GM23338 (cell line): ENCODE data around the gene TRIM71. TPM values are rescaled to one million over a fixed set of nuclear protein-coding genes. Genes with fewer than 3 reads are reported as not detected.

Experiments used
- ATAC-seq: fragments of 200-7000 bp; cut with Tn5 transposase; 3 replicates; pipeline ENCODE4 v1.9.1; 2020
- DNase-seq: peaks from one replicate; pipeline ENCODE4 v3.0.0-alpha.2; 2015; ENCODE audit warnings: low spot score
- H2AFZ ChIP-seq: fragments of 200-600 bp; sonication (generic); 2 replicates; pipeline ENCODE4 v1.8.0; 2016; ENCODE audit warnings: antibody characterized with exemption, mild to moderate bottlenecking, moderate library complexity
- H3F3A ChIP-seq: fragments of 200-600 bp; sonication (generic); replicated peaks from 2 replicates; pipeline ENCODE4 v1.8.0; 2017; ENCODE audit warnings: antibody characterized with exemption, mixed run types, low read depth
- H3K27ac ChIP-seq: fragments of 200-600 bp; sonication (generic); 2 replicates; pipeline ENCODE4 v1.6.1; 2016; ENCODE audit warnings: low read depth
- H3K27me3 ChIP-seq: fragments of 200-600 bp; sonication (generic); 2 replicates; pipeline ENCODE4 v1.8.0; 2016; ENCODE audit warnings: mild to moderate bottlenecking, mixed run types, moderate library complexity; ENCODE audit not compliant: insufficient read depth
- H3K36me3 ChIP-seq: fragments of 200-600 bp; sonication (generic); 2 replicates; pipeline ENCODE4 v1.8.0; 2016; ENCODE audit warnings: mild to moderate bottlenecking; ENCODE audit not compliant: insufficient read depth
- H3K4me1 ChIP-seq: fragments of 200-600 bp; sonication (generic); 2 replicates; pipeline ENCODE4 v1.8.0; 2016; ENCODE audit warnings: mild to moderate bottlenecking, moderate library complexity; ENCODE audit not compliant: insufficient read depth
- H3K4me2 ChIP-seq: fragments of 200-600 bp; sonication (generic); 2 replicates; pipeline ENCODE4 v1.7.1; 2017; ENCODE audit warnings: mixed run types
- H3K4me3 ChIP-seq: fragments of 200-600 bp; sonication (generic); 2 replicates; pipeline ENCODE4 v1.6.1; 2016; ENCODE audit warnings: mixed run types
- H3K79me2 ChIP-seq: fragments of 200-600 bp; sonication (generic); replicated peaks from 2 replicates; pipeline ENCODE4 v1.8.0; 2017; ENCODE audit warnings: mild to moderate bottlenecking; ENCODE audit not compliant: insufficient read depth
- H3K9me2 ChIP-seq: fragments of 200-600 bp; sonication (generic); 2 replicates; pipeline ENCODE4 v1.8.0; 2017; ENCODE audit not compliant: insufficient read depth
- H4K20me1 ChIP-seq: fragments of 200-600 bp; sonication (generic); replicated peaks from 2 replicates; pipeline ENCODE4 v1.8.0; 2017; ENCODE audit warnings: mild to moderate bottlenecking; ENCODE audit not compliant: insufficient read depth
- H3K27ac Mint-ChIP-seq: 2 replicates; pipeline ENCODE4 v1.8.0; 2020; ENCODE audit warnings: inconsistent platforms, mild to moderate bottlenecking, moderate library complexity, mixed read lengths
- H3K27me3 Mint-ChIP-seq: 3 replicates; pipeline ENCODE4 v1.8.0; 2022; ENCODE audit warnings: low read depth, mild to moderate bottlenecking, moderate library complexity, mixed read lengths, inconsistent platforms; ENCODE audit not compliant: insufficient read depth, poor library complexity
- H3K36me3 Mint-ChIP-seq: 3 replicates; pipeline ENCODE4 v1.8.0; 2021; ENCODE audit warnings: low read depth, mild to moderate bottlenecking, inconsistent platforms, moderate library complexity, mixed read lengths
- H3K4me1 Mint-ChIP-seq: 3 replicates; pipeline ENCODE4 v1.8.0; 2020; ENCODE audit warnings: mild to moderate bottlenecking, inconsistent platforms, mixed read lengths
- H3K4me3 Mint-ChIP-seq: 3 replicates; pipeline ENCODE4 v1.8.0; 2021; ENCODE audit warnings: moderate library complexity, mild to moderate bottlenecking, inconsistent platforms, mixed read lengths
- H3K9me3 Mint-ChIP-seq: 3 replicates; pipeline ENCODE4 v1.8.0; 2020; ENCODE audit warnings: moderate library complexity, mild to moderate bottlenecking, inconsistent platforms, mixed read lengths
- CREB1 ChIP-seq: fragments of 250-450 bp; sonication (Bioruptor Pico); IDR thresholded peaks from 2 replicates; pipeline ENCODE4 v1.5.0; 2020; ENCODE audit warnings: low read depth, mild to moderate bottlenecking, moderate library complexity
- EZH2 ChIP-seq: fragments of 200-600 bp; sonication (generic); IDR thresholded peaks from one replicate; pipeline ENCODE4 v1.8.0; 2017; ENCODE audit warnings: antibody characterized with exemption, mild to moderate bottlenecking, low read depth; ENCODE audit not compliant: unreplicated experiment
- NANOG ChIP-seq: IDR thresholded peaks from 2 replicates; pipeline ENCODE4 v1.6.1; 2016; ENCODE audit warnings: antibody characterized with exemption, borderline replicate concordance
- POLR2AphosphoS5 ChIP-seq: IDR thresholded peaks from 2 replicates; pipeline ENCODE4 v1.6.1; 2016; ENCODE audit warnings: antibody characterized with exemption, low read depth
- STAT1 ChIP-seq: IDR thresholded peaks from one replicate; pipeline ENCODE4 v1.6.1; 2016; ENCODE audit warnings: antibody characterized with exemption; ENCODE audit not compliant: unreplicated experiment
- ZNF331 ChIP-seq: fragments of 250-450 bp; sonication (Bioruptor Pico); IDR thresholded peaks from 2 replicates; pipeline ENCODE4 v1.5.0; 2020; ENCODE audit warnings: low read depth, mild to moderate bottlenecking, moderate library complexity
- long read RNA-seq: library from polyadenylated mRNA; unstranded; transcript quantifications from one replicate; pipeline ENCODE4 v2.0.0, GENCODE V29; 2020; ENCODE audit not compliant: unreplicated experiment
- polyA plus RNA-seq: library from polyadenylated mRNA; unstranded; fragments of >200 nt; fragmentation: Nextera tagmentation; extraction: Ambion mirVana; gene quantifications from 2 replicates; pipeline ENCODE4 v1.2.1, GENCODE V29; 2016
- total RNA-seq: library from RNA; depleted of rRNA; stranded (reverse); fragments of >200 nt; shearing (Covaris generic); gene quantifications from 2 replicates; pipeline ENCODE4 v1.2.3, GENCODE V29; 2014; rRNA removed
- TF ChIP-seq, protein P1 (sequence below): IDR thresholded peaks from one replicate; pipeline ENCODE4 v1.6.1; 2018; ENCODE audit warnings: antibody characterized with exemption; ENCODE audit not compliant: unreplicated experiment
- TF ChIP-seq, protein P2 (sequence below), 2 experiments: fragments of 200-600 bp in 1 of 2; sonication (generic) in 1 of 2; conservative IDR thresholded peaks; 2 replicates each; pipeline versions ENCODE4 v1.5.1 to v1.6.1; 2016 to 2017; ENCODE audit warnings: antibody characterized with exemption in 2 of 2, low read depth in 2 of 2, mild to moderate bottlenecking in 2 of 2, moderate library complexity in 1 of 2

The TRIM71 gene
- total RNA-seq (318 and 346 TPM in 2 replicates), polyA plus RNA-seq (71.2 and 71.5 TPM in 2 replicates)
- long read RNA-seq, full-length matches to known transcripts, result 16 of 34 reads
- long read RNA-seq, partial matches to known transcripts, result 7 of 34 reads
- long read RNA-seq, other reads (novel, unspliced or antisense), result 11 of 34 reads

DNA sequence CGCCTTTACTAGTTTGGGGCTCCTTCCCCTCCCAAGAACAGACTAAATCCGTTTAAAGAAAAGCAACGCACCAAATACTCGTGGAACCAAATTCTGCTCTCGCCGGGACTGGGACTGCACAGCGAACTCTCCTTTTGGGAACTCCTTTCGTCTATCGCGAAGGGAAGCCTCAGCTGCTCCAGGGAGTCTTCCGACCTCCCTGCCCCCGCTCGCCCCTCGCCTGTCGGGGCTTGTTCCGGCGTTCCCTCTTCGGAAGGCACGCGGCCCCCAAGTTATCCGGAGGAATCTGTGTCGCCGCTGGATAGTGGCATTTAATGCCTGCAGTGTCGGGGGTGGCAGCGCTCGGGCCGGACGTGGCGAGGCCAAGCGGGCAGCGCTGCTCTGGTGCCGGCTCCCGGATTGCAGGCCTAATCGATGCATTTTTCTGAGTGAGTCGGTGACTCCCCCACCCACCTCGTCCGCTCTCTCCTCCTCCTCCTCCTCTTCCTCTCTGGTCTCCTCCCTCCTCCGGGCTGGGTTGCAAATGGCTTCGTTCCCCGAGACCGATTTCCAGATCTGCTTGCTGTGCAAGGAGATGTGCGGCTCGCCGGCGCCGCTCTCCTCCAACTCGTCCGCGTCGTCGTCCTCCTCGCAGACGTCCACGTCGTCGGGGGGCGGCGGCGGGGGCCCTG lies at the start of gene TRIM71:
TRIM71 (plus strand) TSS at position 440 of the 671 bp plus-strand sequence; CDS start at position 524, 84 bp downstream.
- peaks cover 40% of the 10 kb centered on the region for H3K27me3 Mint-ChIP-seq
- DNase-seq (no peak), ATAC-seq (no peak)
- TF ChIP-seq ZNF331 (CRISPR knock-in tag), result no peak
- no peak for TF ChIP-seq EZH2
- peak; percentile 25; the same call in 1 of the 2 replicates for TF ChIP-seq POLR2AphosphoS5
- H3K27me3 ChIP-seq, result no peaks in the 10 kb centered on the region
- peaks cover 20% of the 10 kb centered on the region for H3F3A ChIP-seq
- peak within 1 kb of the TSS; percentile 89 for H3K4me2 ChIP-seq
- H3K27ac ChIP-seq, result peak within 1 kb of the TSS; percentile 99
- H3K4me1 Mint-ChIP-seq, result peaks cover 30% of the 10 kb centered on the region
- H3K4me3 Mint-ChIP-seq, result peak within 1 kb of the TSS; percentile 99
- peaks cover 36% of the 10 kb centered on the region for H4K20me1 ChIP-seq
- peaks cover 26% of the 10 kb centered on the region for H3K36me3 ChIP-seq
- H2AFZ ChIP-seq, result no peak within 1 kb of the TSS
- H3K4me1 ChIP-seq, result peaks cover 36% of the 10 kb centered on the region
- peaks cover 74% of the 10 kb centered on the region for H3K36me3 Mint-ChIP-seq
- H3K27ac Mint-ChIP-seq, result peak within 1 kb of the TSS; percentile 99
- peaks cover 96% of the 10 kb centered on the region for H3K79me2 ChIP-seq
- H3K9me2 ChIP-seq, result no peaks in the 10 kb centered on the region
- H3K4me3 ChIP-seq, result peak within 1 kb of the TSS; percentile 100
- peaks cover 19% of the 10 kb centered on the region for H3K9me3 Mint-ChIP-seq

DNA sequence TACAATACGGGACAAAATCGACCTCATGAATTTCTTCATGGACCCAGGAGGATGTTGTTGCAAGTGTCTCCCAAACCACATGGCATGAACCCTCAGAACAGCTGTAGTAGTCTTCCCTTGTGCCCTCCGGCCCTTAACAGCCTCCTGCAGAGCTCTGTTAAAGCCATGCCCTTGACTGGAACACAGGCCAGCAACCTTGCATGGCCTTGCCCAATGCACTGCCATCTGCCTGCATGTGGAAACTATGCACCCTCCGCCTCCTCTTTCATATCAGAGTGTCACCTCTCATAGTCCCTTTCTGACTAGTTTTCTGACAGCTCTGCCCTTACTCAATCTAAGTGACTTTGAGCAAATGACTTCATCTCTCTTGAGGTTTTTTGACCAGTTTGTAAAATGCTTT lies 39.4 kb upstream of the TRIM71 start:
- H3K4me1 ChIP-seq, result peaks cover 43% of the 10 kb centered on the region
- H3K4me3 Mint-ChIP-seq, result no peak overlapping the region
- no peaks in the 10 kb centered on the region for H3K27me3 ChIP-seq
- H3K4me1 Mint-ChIP-seq, result peaks cover 61% of the 10 kb centered on the region
- peak overlapping the region; percentile 99; the same call in 1 of the 2 replicates for H3K27ac ChIP-seq
- H3F3A ChIP-seq, result peaks cover 35% of the 10 kb centered on the region
- no peak overlapping the region for H3K4me2 ChIP-seq
- H3K27me3 Mint-ChIP-seq, result peaks cover 22% of the 10 kb centered on the region
- H3K9me3 Mint-ChIP-seq, result no peaks in the 10 kb centered on the region; the same call in 2 of the 3 replicates
- no peak for DNase-seq
- peak overlapping the region; percentile 10; the same call in 1 of the 2 replicates for H3K27ac Mint-ChIP-seq
- no peak overlapping the region for H3K4me3 ChIP-seq
- H3K79me2 ChIP-seq, result peaks cover 31% of the 10 kb centered on the region
- no peaks in the 10 kb centered on the region; the same call in 1 of the 2 replicates for H3K9me2 ChIP-seq
- no peak for ATAC-seq
- H3K36me3 Mint-ChIP-seq, result peaks cover 31% of the 10 kb centered on the region
- TF ChIP-seq CREB1 (CRISPR knock-in tag) (no peak), STAT1 (no peak), NANOG (no peak), EZH2 (no peak), ZNF331 (CRISPR knock-in tag) (0 out of 2 replicates have a peak, but pooled peaks have one; percentile 8)
- TF ChIP-seq, protein P1, sequence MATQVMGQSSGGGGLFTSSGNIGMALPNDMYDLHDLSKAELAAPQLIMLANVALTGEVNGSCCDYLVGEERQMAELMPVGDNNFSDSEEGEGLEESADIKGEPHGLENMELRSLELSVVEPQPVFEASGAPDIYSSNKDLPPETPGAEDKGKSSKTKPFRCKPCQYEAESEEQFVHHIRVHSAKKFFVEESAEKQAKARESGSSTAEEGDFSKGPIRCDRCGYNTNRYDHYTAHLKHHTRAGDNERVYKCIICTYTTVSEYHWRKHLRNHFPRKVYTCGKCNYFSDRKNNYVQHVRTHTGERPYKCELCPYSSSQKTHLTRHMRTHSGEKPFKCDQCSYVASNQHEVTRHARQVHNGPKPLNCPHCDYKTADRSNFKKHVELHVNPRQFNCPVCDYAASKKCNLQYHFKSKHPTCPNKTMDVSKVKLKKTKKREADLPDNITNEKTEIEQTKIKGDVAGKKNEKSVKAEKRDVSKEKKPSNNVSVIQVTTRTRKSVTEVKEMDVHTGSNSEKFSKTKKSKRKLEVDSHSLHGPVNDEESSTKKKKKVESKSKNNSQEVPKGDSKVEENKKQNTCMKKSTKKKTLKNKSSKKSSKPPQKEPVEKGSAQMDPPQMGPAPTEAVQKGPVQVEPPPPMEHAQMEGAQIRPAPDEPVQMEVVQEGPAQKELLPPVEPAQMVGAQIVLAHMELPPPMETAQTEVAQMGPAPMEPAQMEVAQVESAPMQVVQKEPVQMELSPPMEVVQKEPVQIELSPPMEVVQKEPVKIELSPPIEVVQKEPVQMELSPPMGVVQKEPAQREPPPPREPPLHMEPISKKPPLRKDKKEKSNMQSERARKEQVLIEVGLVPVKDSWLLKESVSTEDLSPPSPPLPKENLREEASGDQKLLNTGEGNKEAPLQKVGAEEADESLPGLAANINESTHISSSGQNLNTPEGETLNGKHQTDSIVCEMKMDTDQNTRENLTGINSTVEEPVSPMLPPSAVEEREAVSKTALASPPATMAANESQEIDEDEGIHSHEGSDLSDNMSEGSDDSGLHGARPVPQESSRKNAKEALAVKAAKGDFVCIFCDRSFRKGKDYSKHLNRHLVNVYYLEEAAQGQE, result no peak
- TF ChIP-seq, protein P2, sequence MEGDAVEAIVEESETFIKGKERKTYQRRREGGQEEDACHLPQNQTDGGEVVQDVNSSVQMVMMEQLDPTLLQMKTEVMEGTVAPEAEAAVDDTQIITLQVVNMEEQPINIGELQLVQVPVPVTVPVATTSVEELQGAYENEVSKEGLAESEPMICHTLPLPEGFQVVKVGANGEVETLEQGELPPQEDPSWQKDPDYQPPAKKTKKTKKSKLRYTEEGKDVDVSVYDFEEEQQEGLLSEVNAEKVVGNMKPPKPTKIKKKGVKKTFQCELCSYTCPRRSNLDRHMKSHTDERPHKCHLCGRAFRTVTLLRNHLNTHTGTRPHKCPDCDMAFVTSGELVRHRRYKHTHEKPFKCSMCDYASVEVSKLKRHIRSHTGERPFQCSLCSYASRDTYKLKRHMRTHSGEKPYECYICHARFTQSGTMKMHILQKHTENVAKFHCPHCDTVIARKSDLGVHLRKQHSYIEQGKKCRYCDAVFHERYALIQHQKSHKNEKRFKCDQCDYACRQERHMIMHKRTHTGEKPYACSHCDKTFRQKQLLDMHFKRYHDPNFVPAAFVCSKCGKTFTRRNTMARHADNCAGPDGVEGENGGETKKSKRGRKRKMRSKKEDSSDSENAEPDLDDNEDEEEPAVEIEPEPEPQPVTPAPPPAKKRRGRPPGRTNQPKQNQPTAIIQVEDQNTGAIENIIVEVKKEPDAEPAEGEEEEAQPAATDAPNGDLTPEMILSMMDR (conservative IDR thresholded peaks at IDR 0.05; ENCODE audit: low read depth in 2 of 2), result 0 out of 4 replicates have a peak, but pooled peaks have one; percentile 9 to 14
- no peaks in the 10 kb centered on the region for H4K20me1 ChIP-seq
- peaks cover 13% of the 10 kb centered on the region for H3K36me3 ChIP-seq
- no peak overlapping the region for H2AFZ ChIP-seq
